ENCODE data around the gene SLC7A1.

- no peak for TF ChIP-seq REST (IDR thresholded peaks at IDR 0.05; ENCODE audit: unreplicated experiment)
- TF ChIP-seq CTCF (conservative IDR thresholded peaks at IDR 0.05; ENCODE audit: low read depth in 2 of 2): peak; percentile 94 to 99
- no peak for TF ChIP-seq POLR2AphosphoS5 (IDR thresholded peaks at IDR 0.05; ENCODE audit: low read depth)
- TF ChIP-seq EZH2phosphoT487 (IDR thresholded peaks at IDR 0.05; ENCODE audit: unreplicated experiment): no peak
- TF ChIP-seq CREB1 (CRISPR knock-in tag; IDR thresholded peaks at IDR 0.05; ENCODE audit: low read depth): no peak
- no peak for TF ChIP-seq ZNF331 (CRISPR knock-in tag; IDR thresholded peaks at IDR 0.05; ENCODE audit: low read depth)
- TF ChIP-seq NANOG (IDR thresholded peaks at IDR 0.05; ENCODE audit: borderline replicate concordance): no peak
- no peak for TF ChIP-seq EZH2 (IDR thresholded peaks at IDR 0.05; ENCODE audit: low read depth, unreplicated experiment)
- TF ChIP-seq JUNB (IDR thresholded peaks at IDR 0.05; ENCODE audit: unreplicated experiment): no peak
- TF ChIP-seq ZNF462 (CRISPR knock-in tag; IDR thresholded peaks at IDR 0.05): no peak
Observed at GRCh38 chr13:29472332-29472961, 123.0 kb downstream of the SLC7A1 start.
